H1 (cell line): ENCODE measurements around the gene UBAP2. TPM values are rescaled to one million over a fixed set of nuclear protein-coding genes. Genes with fewer than 3 reads are reported as not detected.

Source experiments
- CTCF ChIA-PET: fragments of 300-600 bp; sonication (Branson Sonifier 250); formaldehyde crosslinking; loops from one replicate; lab custom pipeline; 2021; ENCODE audit not compliant: partially characterized antibody; lab: Charles Lee
- POLR2A ChIA-PET: fragments of 300-600 bp; sonication (Branson Sonifier 250); formaldehyde crosslinking; loops from one replicate; lab custom pipeline; 2021; ENCODE audit warnings: inconsistent platforms; ENCODE audit not compliant: partially characterized antibody; lab: Charles Lee
- DNase-seq, 2 experiments: peaks; one replicate each; pipeline versions ENCODE4 v3.0.0 to v3.0.0-alpha.2; 2010 to 2022; ENCODE audit warnings: low spot score in 2 of 2, low read depth in 1 of 2, mixed read lengths in 1 of 2
- FAIRE-seq: peaks from 2 replicates; lab custom pipeline; 2011; peaks lifted over from hg19 to GRCh38; lab: Jason Lieb, UNC
- H2AFZ ChIP-seq: 2 replicates; pipeline ENCODE4 v1.8.1; 2012; ENCODE audit warnings: low read length, inconsistent platforms
- H2AK5ac ChIP-seq: 2 replicates; pipeline ENCODE4 v1.6.1; 2013; ENCODE audit warnings: low read depth, low read length
- H2BK120ac ChIP-seq: replicated peaks from 2 replicates; pipeline ENCODE3; 2013; ENCODE audit warnings: low read depth, low read length, inconsistent platforms
- H2BK12ac ChIP-seq: 2 replicates; pipeline ENCODE4 v1.6.1; 2013; ENCODE audit warnings: low read depth, low read length
- H2BK15ac ChIP-seq: 2 replicates; pipeline ENCODE4 v1.6.1; 2013; ENCODE audit warnings: low read length
- H2BK20ac ChIP-seq: 2 replicates; pipeline ENCODE4 v1.6.1; 2013; ENCODE audit warnings: low read length
- H2BK5ac ChIP-seq: 2 replicates; pipeline ENCODE4 v1.6.1; 2013; ENCODE audit warnings: low read depth, low read length
- H3K14ac ChIP-seq: 2 replicates; pipeline ENCODE4 v1.6.1; 2013; ENCODE audit warnings: inconsistent platforms; ENCODE audit not compliant: insufficient read length
- H3K18ac ChIP-seq: 2 replicates; pipeline ENCODE4 v1.6.1; 2013; ENCODE audit warnings: low read length; ENCODE audit errors: extremely low read depth
- H3K23ac ChIP-seq: 2 replicates; pipeline ENCODE4 v1.6.1; 2013; ENCODE audit warnings: inconsistent platforms; ENCODE audit not compliant: insufficient read length
- H3K23me2 ChIP-seq: 2 replicates; pipeline ENCODE4 v1.6.1; 2013; ENCODE audit warnings: low read depth, low read length
- H3K27ac ChIP-seq: 2 replicates; pipeline ENCODE4 v1.6.1; 2011; ENCODE audit warnings: low read depth, low read length, inconsistent platforms
- H3K27me3 ChIP-seq, 4 experiments: replicated peaks in 1 of 4; 1 replicate in 1 of 4; 2 replicates in 3 of 4; pipeline versions ENCODE4 v1.6.1 to v1.8.1; 2011 to 2013; ENCODE audit warnings: low read length in 3 of 4, mild to moderate bottlenecking in 3 of 4, inconsistent platforms in 2 of 4, mixed read lengths in 2 of 4, moderate library complexity in 1 of 4; ENCODE audit not compliant: control insufficient read depth in 3 of 4, insufficient read depth in 3 of 4; ENCODE audit errors: extremely low read depth in 1 of 4
- H3K36me3 ChIP-seq, 4 experiments: 2 replicates each; pipeline versions ENCODE4 v1.6.1 to v1.8.1; 2011 to 2013; ENCODE audit warnings: mild to moderate bottlenecking in 4 of 4, low read length in 3 of 4, moderate library complexity in 2 of 4, control low read depth in 1 of 4, inconsistent platforms in 1 of 4; ENCODE audit not compliant: insufficient read depth in 4 of 4, control insufficient read depth in 2 of 4
- H3K4ac ChIP-seq: replicated peaks from 2 replicates; pipeline ENCODE3; 2013; ENCODE audit warnings: low read length, low read depth, mixed read lengths, inconsistent platforms; ENCODE audit not compliant: insufficient read length
- H3K4me1 ChIP-seq, 4 experiments: replicated peaks in 1 of 4; 1 replicate in 1 of 4; 2 replicates in 3 of 4; pipeline versions ENCODE4 v1.6.1 to v1.8.1; 2011 to 2013; ENCODE audit warnings: low read length in 3 of 4, inconsistent platforms in 2 of 4, mixed read lengths in 1 of 4; ENCODE audit not compliant: insufficient read depth in 4 of 4, control insufficient read depth in 3 of 4
- H3K4me2 ChIP-seq, 2 experiments: 2 replicates each; pipeline versions ENCODE4 v1.6.1 to v1.8.1; 2011 to 2013; ENCODE audit warnings: low read depth in 2 of 2, low read length in 2 of 2, control low read depth in 1 of 2, inconsistent platforms in 1 of 2, mild to moderate bottlenecking in 1 of 2; ENCODE audit not compliant: insufficient read depth in 1 of 2
- H3K4me3 ChIP-seq, 4 experiments: fragments of 200-600, 300-600 bp in 1 of 4; sonication (generic), shearing (Covaris generic), sonication (Bioruptor Twin) in 1 of 4; 2 replicates each; pipeline versions ENCODE4 v1.5.1 to v1.8.1; 2011 to 2016; ENCODE audit warnings: low read length in 4 of 4, low read depth in 3 of 4, control low read depth in 2 of 4, inconsistent platforms in 2 of 4, mild to moderate bottlenecking in 2 of 4, mixed read lengths in 1 of 4, moderate library complexity in 1 of 4; ENCODE audit not compliant: insufficient read depth in 2 of 4; ENCODE audit errors: extremely low read depth in 1 of 4
- H3K56ac ChIP-seq: replicated peaks from 2 replicates; pipeline ENCODE3; 2013; ENCODE audit warnings: low read depth, mild to moderate bottlenecking, mixed read lengths, low read length, inconsistent platforms; ENCODE audit not compliant: insufficient read length
- H3K79me1 ChIP-seq: 2 replicates; pipeline ENCODE4 v1.6.1; 2013; ENCODE audit warnings: low read depth, low read length, control low read depth
- H3K79me2 ChIP-seq, 2 experiments: 2 replicates each; pipeline versions ENCODE4 v1.6.1 to v1.8.1; 2012 to 2013; ENCODE audit warnings: low read length in 2 of 2, mild to moderate bottlenecking in 2 of 2, inconsistent platforms in 1 of 2; ENCODE audit not compliant: insufficient read depth in 2 of 2, control insufficient read depth in 1 of 2
- H3K9ac ChIP-seq, 4 experiments: replicated peaks in 1 of 4; 1 replicate in 1 of 4; 2 replicates in 3 of 4; pipeline versions ENCODE4 v1.6.1 to v1.8.1; 2011 to 2013; ENCODE audit warnings: low read depth in 3 of 4, low read length in 3 of 4, control low read depth in 2 of 4, mild to moderate bottlenecking in 2 of 4, moderate library complexity in 2 of 4, inconsistent platforms in 1 of 4; ENCODE audit errors: extremely low read depth in 1 of 4
- H3K9me3 ChIP-seq, 2 experiments: 2 replicates each; pipeline versions ENCODE4 v1.6.1 to v1.8.1; 2012 to 2013; ENCODE audit warnings: mild to moderate bottlenecking in 2 of 2, moderate library complexity in 2 of 2, control low read depth in 1 of 2, inconsistent platforms in 1 of 2, low read depth in 1 of 2, low read length in 1 of 2, mixed read lengths in 1 of 2; ENCODE audit not compliant: insufficient read depth in 2 of 2
- H4K20me1 ChIP-seq, 2 experiments: replicated peaks in 1 of 2; 2 replicates each; pipeline versions ENCODE3 to v1.8.1; 2011 to 2013; ENCODE audit warnings: inconsistent platforms in 2 of 2, low read length in 2 of 2, mild to moderate bottlenecking in 1 of 2; ENCODE audit not compliant: insufficient read depth in 2 of 2, control insufficient read depth in 1 of 2
- H4K5ac ChIP-seq: 2 replicates; pipeline ENCODE4 v1.6.1; 2013; ENCODE audit warnings: low read length, low read depth, mixed read lengths, inconsistent platforms; ENCODE audit not compliant: insufficient read length
- H4K8ac ChIP-seq: 2 replicates; pipeline ENCODE4 v1.8.0; 2013; ENCODE audit warnings: mild to moderate bottlenecking, moderate library complexity, low read length, inconsistent platforms; ENCODE audit not compliant: insufficient read depth; ENCODE audit errors: extremely low read depth
- H4K91ac ChIP-seq: replicated peaks from 2 replicates; pipeline ENCODE3; 2013; ENCODE audit warnings: low read length, mixed read lengths, inconsistent platforms; ENCODE audit not compliant: insufficient read length
- SP4 ChIP-seq: IDR thresholded peaks from 2 replicates; pipeline ENCODE4 v1.6.1; 2012; ENCODE audit warnings: low read length, inconsistent platforms
- WGBS, 2 experiments: shearing (Covaris generic) in 1 of 2; methylation state at CpG; one replicate each; pipeline versions ENCODE4 v1.1.6 to v1.1.7; 2013 to 2015; ENCODE audit warnings: low lambda C conversion rate in 2 of 2, mixed read lengths in 2 of 2, inconsistent platforms in 1 of 2, low coverage in 1 of 2, missing lambda C conversion rate in 1 of 2; ENCODE audit not compliant: insufficient replicate concordance in 2 of 2, insufficient coverage in 1 of 2, insufficient read length in 1 of 2; ENCODE audit errors: extremely low coverage in 1 of 2, missing lambda C conversion rate in 1 of 2; 5-methylcytosine and 5-hydroxymethylcytosine counted together
- polyA plus RNA-seq, 7 experiments: library from polyadenylated mRNA; depleted of rRNA in 3 of 7; stranded (reverse) in 5 of 7; unstranded in 2 of 7; fragments of >200 nt in 5 of 7; fragments of 200-250 nt in 2 of 7; gene quantifications; 1 replicate in 5 of 7; 2 replicates in 1 of 7; 4 replicates in 1 of 7; pipeline versions ENCODE4 v1.2.1 to v1.2.3, GENCODE V29; 2011 to 2013; ENCODE audit warnings: missing spikeins in 2 of 7, mixed read lengths in 2 of 7
- total RNA-seq: library from RNA; stranded (reverse); fragmentation: NEBNext Ultra II Directional; extraction: Animal tissue kit (Norgen Biotek cat#: 25700); gene quantifications from 2 replicates; pipeline ENCODE4 v1.2.1, GENCODE V29; 2021

UBAP2 gene
- total and polyA plus RNA-seq, 2 of the 8 experiments (the other 6 are each of a cell fraction or from before 2014, with no cell fraction given): 75.0 to 81.4 TPM

DNA sequence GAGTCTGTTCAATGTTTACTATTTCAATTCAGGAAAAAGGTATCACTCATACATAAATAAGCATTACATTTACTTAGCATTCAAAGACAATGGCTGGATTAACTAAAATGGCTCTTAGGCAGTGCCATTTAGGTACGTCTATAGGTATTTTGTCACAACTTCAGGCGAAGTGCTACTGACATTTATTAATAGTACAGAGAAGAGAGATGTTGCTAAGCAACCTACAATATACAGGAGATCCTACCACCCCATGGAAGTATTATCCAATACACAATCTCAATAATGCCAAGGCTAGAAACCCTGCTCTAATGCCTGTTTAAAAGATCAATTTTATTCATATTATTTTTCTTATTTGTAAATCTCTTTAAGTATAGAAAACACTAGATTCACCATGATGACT, 76.0 kb downstream of the UBAP2 start:
- Histone ChIP-seq H3K56ac (no peak overlapping the region), H2BK20ac (no peak overlapping the region), H4K91ac (no peak overlapping the region), H2BK120ac (no peak overlapping the region), H3K14ac (no peak overlapping the region), H3K4me3 (no peak overlapping the region), H4K20me1 (peaks cover 0 to 4% of the 10 kb centered on the region in 2 experiments), H2AFZ (no peak overlapping the region), H3K9ac (no peak overlapping the region)
- POLR2A ChIA-PET: no interaction called here
- no peak for DNase-seq
- TF ChIP-seq SP4: no peak
- TF ChIP-seq, all 59 proteins: peak for 0
- no peak overlapping the region for H2AK5ac ChIP-seq
- H4K8ac ChIP-seq: no peak overlapping the region
- peaks cover 2 to 31% (median 10%) of the 10 kb centered on the region in 4 experiments; a peak in 5 of 8 replicates for H3K36me3 ChIP-seq
- H3K4me1 ChIP-seq: no peaks in the 10 kb centered on the region
- no peak overlapping the region for H3K23ac ChIP-seq
- H3K9me3 ChIP-seq: no peaks in the 10 kb centered on the region
- no peak overlapping the region for H2BK5ac ChIP-seq
- no peak overlapping the region for H3K4me2 ChIP-seq
- no peak for FAIRE-seq
- H4K5ac ChIP-seq: no peak overlapping the region
- no peak overlapping the region for H2BK12ac ChIP-seq
- no peak overlapping the region for H3K4ac ChIP-seq
- no peak overlapping the region for H3K27ac ChIP-seq
- WGBS, 2 experiments: 83% methylated on average over 2 of the region's 2 CpGs; no CpG with 5 or more reads in 1 of the 2 experiments
- no peak overlapping the region for H3K18ac ChIP-seq
- no peaks in the 10 kb centered on the region; the same call in 1 of the 2 replicates for H3K79me1 ChIP-seq
- H2BK15ac ChIP-seq: no peak overlapping the region
- no peaks in the 10 kb centered on the region for H3K27me3 ChIP-seq
- CTCF ChIA-PET: interaction anchor here (1.0 to 2.2 kb wide), 3 partner anchors 37 to 101 kb away, joined by 3 to 5 read pairs (median 4); no protein-coding TSS in a partner anchor
- H3K23me2 ChIP-seq: no peaks in the 10 kb centered on the region; the same call in 1 of the 2 replicates
- H3K79me2 ChIP-seq: no peaks in the 10 kb centered on the region
